ENCODE data around the gene SLC35E3. TPM values are rescaled to one million over a fixed set of nuclear protein-coding genes. Genes with fewer than 3 reads are reported as not detected.

Gene SLC35E3
- total and polyA plus RNA-seq, 7 donors: under 0.01 to 5.3 (median 1.8) TPM

DNA sequence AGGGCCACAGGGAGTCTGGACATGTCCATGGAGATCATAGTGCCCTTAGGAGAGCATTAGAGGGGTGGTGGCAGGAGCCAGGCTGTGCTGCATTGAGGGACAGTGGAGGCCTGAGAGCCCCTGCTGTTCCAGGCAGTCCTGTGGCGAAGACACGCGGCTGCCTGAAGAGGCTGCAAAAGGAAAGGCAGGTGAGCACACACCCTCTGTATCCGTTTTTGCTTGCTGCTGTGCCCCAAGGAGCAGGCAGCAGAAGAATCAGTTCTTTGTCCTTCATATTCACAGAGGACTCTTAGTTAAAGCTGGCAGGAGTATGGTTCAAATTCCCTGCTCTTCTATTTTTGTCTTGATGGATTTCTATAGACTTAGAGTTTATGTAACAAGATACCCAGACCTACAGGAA lies 4.5 kb downstream of the SLC35E3 start:
- intact Hi-C loops (cut with DNase I): no loop called here
- Histone ChIP-seq H3K36me3 (peaks cover 3 to 35% (median 5%) of the 10 kb centered on the region in 4 donors), H3K9me3 (no peaks in the 10 kb centered on the region), H3K4me1 (peaks cover 0 to 21% (median 18%) of the 10 kb centered on the region in 4 donors), H3K27me3 (no peaks in the 10 kb centered on the region), H3K27ac (no peak overlapping the region), H3K4me3 (no peak overlapping the region)
- TF ChIP-seq POLR2A (IDR thresholded peaks at IDR 0.05) (no peak), POLR2AphosphoS5 (IDR thresholded peaks at IDR 0.05) (no peak), EP300 (IDR thresholded peaks at IDR 0.05) (no peak)
- TF ChIP-seq, protein P1, sequence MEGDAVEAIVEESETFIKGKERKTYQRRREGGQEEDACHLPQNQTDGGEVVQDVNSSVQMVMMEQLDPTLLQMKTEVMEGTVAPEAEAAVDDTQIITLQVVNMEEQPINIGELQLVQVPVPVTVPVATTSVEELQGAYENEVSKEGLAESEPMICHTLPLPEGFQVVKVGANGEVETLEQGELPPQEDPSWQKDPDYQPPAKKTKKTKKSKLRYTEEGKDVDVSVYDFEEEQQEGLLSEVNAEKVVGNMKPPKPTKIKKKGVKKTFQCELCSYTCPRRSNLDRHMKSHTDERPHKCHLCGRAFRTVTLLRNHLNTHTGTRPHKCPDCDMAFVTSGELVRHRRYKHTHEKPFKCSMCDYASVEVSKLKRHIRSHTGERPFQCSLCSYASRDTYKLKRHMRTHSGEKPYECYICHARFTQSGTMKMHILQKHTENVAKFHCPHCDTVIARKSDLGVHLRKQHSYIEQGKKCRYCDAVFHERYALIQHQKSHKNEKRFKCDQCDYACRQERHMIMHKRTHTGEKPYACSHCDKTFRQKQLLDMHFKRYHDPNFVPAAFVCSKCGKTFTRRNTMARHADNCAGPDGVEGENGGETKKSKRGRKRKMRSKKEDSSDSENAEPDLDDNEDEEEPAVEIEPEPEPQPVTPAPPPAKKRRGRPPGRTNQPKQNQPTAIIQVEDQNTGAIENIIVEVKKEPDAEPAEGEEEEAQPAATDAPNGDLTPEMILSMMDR (IDR thresholded peaks at IDR 0.05): no peak
- 81 to 84% methylated on average over 4 of the region's 4 CpGs for WGBS, 2 donors
- DNase-seq: no peak

DNA sequence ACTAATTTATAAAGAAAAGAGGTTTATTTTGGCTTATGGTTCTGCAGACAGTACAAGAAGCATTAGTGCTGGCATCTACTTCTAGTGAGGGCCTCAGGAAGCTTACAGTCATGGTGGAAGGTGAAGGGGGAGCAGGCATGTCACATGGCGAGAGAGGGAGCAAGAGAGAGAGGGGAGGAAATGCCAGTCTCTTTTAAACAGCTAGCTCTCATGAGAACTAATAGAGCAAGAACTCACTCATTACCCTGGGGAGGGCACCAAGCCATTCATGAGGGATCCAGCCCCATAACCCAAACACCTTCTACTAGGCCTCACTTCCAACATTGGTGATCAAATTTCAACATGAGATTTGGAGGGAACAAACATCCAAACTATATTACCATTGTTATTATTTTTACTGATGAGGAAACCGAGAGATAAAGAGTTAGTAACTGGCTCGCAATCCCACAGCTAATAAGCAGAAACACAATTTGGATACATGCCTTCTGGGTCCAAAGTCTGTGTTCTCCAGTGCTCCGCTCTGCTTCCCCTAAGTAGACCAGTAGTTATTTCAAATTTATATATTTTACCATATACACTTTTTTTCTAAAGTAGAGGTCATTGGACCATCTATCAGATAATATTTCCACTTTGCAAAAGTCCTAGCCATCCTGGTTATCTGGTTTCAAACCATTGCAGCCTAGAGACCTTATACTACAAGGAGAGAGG lies 9.7 kb downstream of the SLC35E3 start:
- no peaks in the 10 kb centered on the region for H3K27me3 ChIP-seq
- H3K9me3 ChIP-seq: no peaks in the 10 kb centered on the region
- H3K4me3 ChIP-seq: no peak overlapping the region
- no peak for DNase-seq
- no peaks in the 10 kb centered on the region for H3K4me1 ChIP-seq
- no peak for TF ChIP-seq POLR2A (IDR thresholded peaks at IDR 0.05)
- TF ChIP-seq EP300 (IDR thresholded peaks at IDR 0.05): no peak
- TF ChIP-seq, protein P1 (IDR thresholded peaks at IDR 0.05): no peak
- TF ChIP-seq POLR2AphosphoS5 (IDR thresholded peaks at IDR 0.05): no peak
- peaks cover 3 to 68% (median 8%) of the 10 kb centered on the region in 4 donors for H3K36me3 ChIP-seq
- WGBS, 2 donors: 97% methylated on average over 4 of the region's 4 CpGs
- H3K27ac ChIP-seq: no peak overlapping the region
- intact Hi-C loops (cut with DNase I): no loop called here

DNA sequence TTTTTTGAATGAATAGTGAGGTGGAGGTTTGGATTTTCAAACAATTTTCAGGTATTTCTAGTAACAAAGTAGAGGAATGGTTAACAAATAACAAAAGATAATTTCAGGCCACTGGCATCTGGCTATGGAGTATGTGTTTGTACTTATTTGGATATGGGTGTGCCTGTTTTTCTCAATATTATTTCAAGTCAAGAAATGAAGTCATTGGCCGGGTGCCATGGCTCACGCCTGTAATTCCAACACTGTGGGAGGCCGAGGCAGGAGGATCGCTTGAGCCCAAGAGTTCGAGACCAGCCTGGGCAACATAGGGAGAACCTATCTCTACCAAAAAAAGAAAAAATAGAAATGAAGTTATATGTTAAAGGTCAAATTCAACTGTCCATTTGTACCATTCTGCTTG lies 13.9 kb downstream of the SLC35E3 start:
- H3K4me1 ChIP-seq: no peaks in the 10 kb centered on the region
- 89 to 96% methylated on average over 5 of the region's 5 CpGs for WGBS, 2 donors
- no peaks in the 10 kb centered on the region for H3K27me3 ChIP-seq
- H3K9me3 ChIP-seq: no peaks in the 10 kb centered on the region
- H3K4me3 ChIP-seq: no peak overlapping the region
- H3K27ac ChIP-seq: no peak overlapping the region
- TF ChIP-seq, protein P1 (IDR thresholded peaks at IDR 0.05): no peak
- TF ChIP-seq POLR2A (IDR thresholded peaks at IDR 0.05) (no peak), EP300 (IDR thresholded peaks at IDR 0.05) (no peak), POLR2AphosphoS5 (IDR thresholded peaks at IDR 0.05) (no peak)
- peaks cover 0 to 77% (median 6%) of the 10 kb centered on the region in 4 donors for H3K36me3 ChIP-seq
- intact Hi-C loops (cut with DNase I): no loop called here
- no peak for DNase-seq

DNA sequence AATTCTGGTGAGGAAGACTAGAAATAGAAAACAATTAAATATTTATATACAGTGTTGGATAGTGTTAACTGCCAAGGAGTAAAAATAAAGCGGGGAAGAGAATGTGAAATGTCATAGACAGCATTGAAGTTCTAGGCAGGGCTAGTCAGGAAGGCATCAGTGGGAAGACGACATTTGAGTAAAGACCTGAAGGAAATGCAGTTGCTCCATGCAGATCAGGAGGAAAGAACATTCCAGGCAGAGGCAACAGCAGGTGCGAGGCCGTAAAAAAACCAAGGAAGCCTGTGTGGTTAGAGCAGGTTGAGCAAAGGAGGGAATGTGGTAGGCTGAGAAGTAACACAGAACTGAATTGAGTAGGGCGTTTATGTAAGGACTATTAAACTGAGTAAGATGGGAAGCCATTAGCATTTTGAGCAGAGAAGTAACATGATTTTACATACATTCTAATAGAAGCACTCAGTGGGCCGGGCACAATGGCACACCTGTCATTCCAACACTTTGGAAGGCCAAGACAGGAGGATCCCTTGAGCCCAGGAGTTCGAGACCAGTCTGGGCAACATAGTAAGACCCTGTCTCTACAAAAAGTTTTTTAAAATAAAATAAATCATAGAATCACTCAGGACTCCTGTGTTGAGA lies 14.9 kb downstream of the SLC35E3 start:
- Histone ChIP-seq H3K4me1 (no peaks in the 10 kb centered on the region), H3K36me3 (peaks cover 0 to 70% (median 3%) of the 10 kb centered on the region in 4 donors), H3K27me3 (no peaks in the 10 kb centered on the region), H3K27ac (no peak overlapping the region), H3K9me3 (no peaks in the 10 kb centered on the region), H3K4me3 (no peak overlapping the region)
- WGBS, 2 donors: 91 to 95% methylated on average over 7 of the region's 7 CpGs
- TF ChIP-seq, protein P1 (IDR thresholded peaks at IDR 0.05): no peak
- intact Hi-C loops (cut with DNase I): no loop called here
- no peak for DNase-seq

Data from sigmoid colon (tissue), 7 donors.